Measurements from ENCODE around the gene EAF2. TPM values are rescaled to one million over a fixed set of nuclear protein-coding genes. Genes with fewer than 3 reads are reported as not detected.
A peak's percentile ranks its signal among the peaks of the same experiment; 100 is the strongest.
"Not testable (repeated sequence)": the region's sequence is repeated elsewhere in the genome, so short reads cannot be mapped to it uniquely, and the experiment has no call there.

The EAF2 gene
- polyA plus RNA-seq, 3 donors = 7.9 to 8.8 (median 7.9) TPM

- DNase-seq = no peak
Measured at GRCh38 chr3:121852256-121852655, 17.2 kb downstream of the EAF2 start.

- DNase-seq = no peak
Measured at GRCh38 chr3:121855555-121855954, 20.5 kb downstream of the EAF2 start.

- DNase-seq = not testable (repeated sequence)
Measured at GRCh38 chr3:121857778-121858177, 22.8 kb downstream of the EAF2 start.

- not testable (repeated sequence) for DNase-seq
Measured at GRCh38 chr3:121863247-121863646, 28.2 kb downstream of the EAF2 start.

GRCh38 chr3:121863801-121864200, 28.8 kb downstream of the EAF2 start:
- DNase-seq = no peak

GRCh38 chr3:121869736-121870135, 34.7 kb downstream of the EAF2 start:
- DNase-seq = no peak

GRCh38 chr3:121870717-121871116, 35.7 kb downstream of the EAF2 start:
- DNase-seq = no peak

- no peak for DNase-seq
Measured at GRCh38 chr3:121871430-121871829, 36.4 kb downstream of the EAF2 start.

GRCh38 chr3:121878411-121878810, 43.4 kb downstream of the EAF2 start:
- DNase-seq = no peak

- DNase-seq = peak; percentile 4
Measured at GRCh38 chr3:121883507-121883906, 48.5 kb downstream of the EAF2 start.

GRCh38 chr3:121885386-121885785, 50.4 kb downstream of the EAF2 start:
- no peak for DNase-seq

GRCh38 chr3:121894301-121894990, 59.4 kb downstream of the EAF2 start, which contains the start of gene SLC15A2:
SLC15A2 (plus strand) TSS chr3:121894401; CDS start chr3:121894477, 76 bp downstream.
- no peak for DNase-seq

- DNase-seq = no peak
Measured at GRCh38 chr3:121895121-121895520, 60.1 kb downstream of the EAF2 start.

- no peak for DNase-seq
Measured at GRCh38 chr3:121895736-121896135, 60.7 kb downstream of the EAF2 start.

- no peak for DNase-seq
Measured at GRCh38 chr3:121896823-121897222, 61.8 kb downstream of the EAF2 start.

- no peak for DNase-seq
Measured at GRCh38 chr3:121897296-121897695, 62.3 kb downstream of the EAF2 start.

- DNase-seq = no peak
Measured at GRCh38 chr3:121913305-121913990, 78.4 kb downstream of the EAF2 start.

GRCh38 chr3:121914081-121914998, 79.3 kb downstream of the EAF2 start:
- no peak for DNase-seq

GRCh38 chr3:121916189-121916588, 81.2 kb downstream of the EAF2 start:
- DNase-seq = no peak

GRCh38 chr3:121918779-121919483, 83.9 kb downstream of the EAF2 start:
- DNase-seq = no peak

- no peak for DNase-seq
Measured at GRCh38 chr3:121924734-121925133, 89.7 kb downstream of the EAF2 start.

- no peak for DNase-seq
Measured at GRCh38 chr3:121926380-121926779, 91.4 kb downstream of the EAF2 start.

All from renal pelvis (tissue), 4 donors.